IMR-90 (cell line): Measurements from ENCODE around the gene ZNF76. TPM values are rescaled to one million over a fixed set of nuclear protein-coding genes. Genes with fewer than 3 reads are reported as not detected.

ENCODE experiments used
- ATAC-seq: fragments of 200-7000 bp; cut with Tn5 transposase; 2 replicates; pipeline ENCODE4 v1.9.1; 2020; ENCODE audit warnings: low read depth, mild to moderate bottlenecking, moderate library complexity
- BruUV-seq: library from RNA; stranded (reverse); fragments of 400-500 nt; replicated peaks from 2 replicates; lab custom pipeline; 2021; lab: Mats Ljungman, UMichigan
- CTCF ChIA-PET: fragments of 300-600 bp; formaldehyde crosslinking; extraction: SDS; loops from one replicate; lab custom pipeline; 2021; ENCODE audit warnings: antibody characterized with exemption; lab: Yijun Ruan, JAX
- POLR2A ChIA-PET: fragments of 300-600 bp; sonication (Branson Sonifier 250); formaldehyde crosslinking; loops from one replicate; lab custom pipeline; 2022; ENCODE audit warnings: antibody characterized with exemption; ENCODE audit not compliant: unreplicated experiment; lab: Charles Lee
- DNase-seq: peaks from one replicate; pipeline ENCODE4 v3.0.0; 2013
- H2AFZ ChIP-seq: replicated peaks from 2 replicates; pipeline ENCODE3; 2013; ENCODE audit warnings: low read length, mild to moderate bottlenecking; ENCODE audit not compliant: poor library complexity
- H2AK5ac ChIP-seq: 2 replicates; pipeline ENCODE4 v1.6.1; 2013; ENCODE audit warnings: low read depth, low read length, inconsistent platforms
- H2AK9ac ChIP-seq: replicated peaks from 2 replicates; pipeline ENCODE3; 2013; ENCODE audit warnings: mild to moderate bottlenecking, low read depth, low read length, moderate library complexity; ENCODE audit not compliant: poor library complexity
- H2BK120ac ChIP-seq: 2 replicates; pipeline ENCODE4 v1.6.1; 2013; ENCODE audit warnings: low read depth, low read length, inconsistent platforms
- H2BK15ac ChIP-seq: 3 replicates; pipeline ENCODE4 v1.6.1; 2013; ENCODE audit warnings: low read depth, low read length, inconsistent platforms
- H2BK20ac ChIP-seq: 2 replicates; pipeline ENCODE4 v1.6.1; 2013; ENCODE audit warnings: low read depth, mild to moderate bottlenecking, inconsistent platforms, low read length, moderate library complexity
- H2BK5ac ChIP-seq: 2 replicates; pipeline ENCODE4 v1.6.1; 2013; ENCODE audit warnings: mild to moderate bottlenecking, low read depth, low read length, inconsistent platforms; ENCODE audit not compliant: poor library complexity, severe bottlenecking
- H3K14ac ChIP-seq: replicated peaks from 2 replicates; pipeline ENCODE4 v1.6.1; 2013; ENCODE audit warnings: low read depth, low read length, inconsistent platforms
- H3K18ac ChIP-seq: 2 replicates; pipeline ENCODE4 v1.6.1; 2013; ENCODE audit warnings: low read depth, low read length, control low read depth
- H3K23ac ChIP-seq: 2 replicates; pipeline ENCODE4 v1.6.1; 2013; ENCODE audit warnings: low read depth, low read length, inconsistent platforms
- H3K27ac ChIP-seq: 2 replicates; pipeline ENCODE4 v1.5.1; 2013; ENCODE audit warnings: mild to moderate bottlenecking, control low read depth, low read length; ENCODE audit not compliant: insufficient read depth
- H3K27me3 ChIP-seq: 2 replicates; pipeline ENCODE4 v1.6.1; 2013; ENCODE audit warnings: low read length; ENCODE audit not compliant: control insufficient read depth, insufficient read depth
- H3K36me3 ChIP-seq: 2 replicates; pipeline ENCODE4 v1.6.1; 2013; ENCODE audit warnings: low read length, mixed read lengths; ENCODE audit not compliant: control insufficient read depth, insufficient read depth
- H3K4ac ChIP-seq: 2 replicates; pipeline ENCODE4 v1.6.1; 2013; ENCODE audit warnings: low read depth, low read length, inconsistent platforms
- H3K4me1 ChIP-seq: 2 replicates; pipeline ENCODE4 v1.6.1; 2013; ENCODE audit warnings: low read length, mixed read lengths; ENCODE audit not compliant: control insufficient read depth, insufficient read depth
- H3K4me2 ChIP-seq: 2 replicates; pipeline ENCODE4 v1.6.1; 2013; ENCODE audit warnings: low read depth, mild to moderate bottlenecking, control low read depth, low read length, moderate library complexity
- H3K4me3 ChIP-seq: 2 replicates; pipeline ENCODE4 v1.5.1; 2013; ENCODE audit warnings: low read depth, mild to moderate bottlenecking, control low read depth, low read length, moderate library complexity; ENCODE audit not compliant: insufficient read depth
- H3K56ac ChIP-seq: 2 replicates; pipeline ENCODE4 v1.6.1; 2013; ENCODE audit warnings: low read length, inconsistent platforms; ENCODE audit not compliant: insufficient read depth; ENCODE audit errors: extremely low read depth
- H3K79me1 ChIP-seq, 2 experiments: 2 replicates each; pipeline ENCODE4 v1.6.1; 2013; ENCODE audit warnings: low read length in 2 of 2, inconsistent platforms in 1 of 2, low read depth in 1 of 2
- H3K9ac ChIP-seq: 2 replicates; pipeline ENCODE4 v1.6.1; 2013; ENCODE audit warnings: low read depth, low read length, control low read depth
- H3K9me1 ChIP-seq: 2 replicates; pipeline ENCODE4 v1.6.1; 2013; ENCODE audit warnings: low read length, inconsistent platforms; ENCODE audit not compliant: insufficient read depth
- H3K9me3 ChIP-seq: 2 replicates; pipeline ENCODE4 v1.6.1; 2013; ENCODE audit warnings: low read length; ENCODE audit not compliant: control insufficient read depth, insufficient read depth
- H4K20me1 ChIP-seq: 2 replicates; pipeline ENCODE4 v1.6.1; 2013; ENCODE audit warnings: low read length, inconsistent platforms; ENCODE audit not compliant: insufficient read depth
- H4K5ac ChIP-seq: 2 replicates; pipeline ENCODE4 v1.6.1; 2013; ENCODE audit warnings: mild to moderate bottlenecking, low read depth, low read length, control low read depth
- H4K8ac ChIP-seq, 2 experiments: 2 replicates each; pipeline ENCODE4 v1.6.1; 2013; ENCODE audit warnings: low read depth in 2 of 2, low read length in 2 of 2, control low read depth in 1 of 2, inconsistent platforms in 1 of 2
- H4K91ac ChIP-seq: 2 replicates; pipeline ENCODE4 v1.6.1; 2013; ENCODE audit warnings: low read depth, low read length, inconsistent platforms; ENCODE audit not compliant: insufficient read depth
- CHD1 ChIP-seq: IDR thresholded peaks from 2 replicates; pipeline ENCODE4 v1.6.1; 2012; ENCODE audit warnings: low read depth, low read length, improper control_type of control experiment
- FOS ChIP-seq: fragments of 150-350 bp; IDR thresholded peaks from 2 replicates; pipeline ENCODE4 v1.6.1; 2016; ENCODE audit warnings: low read depth, low read length
- MAFK ChIP-seq: IDR thresholded peaks from 2 replicates; pipeline ENCODE4 v1.6.1; 2012; ENCODE audit warnings: low read depth, low read length, improper control_type of control experiment
- MXI1 ChIP-seq: IDR thresholded peaks from 2 replicates; pipeline ENCODE4 v1.6.1; 2012; ENCODE audit warnings: low read depth, mild to moderate bottlenecking, low read length, moderate library complexity, borderline replicate concordance
- NFE2L2 ChIP-seq: fragments of 150-350 bp; IDR thresholded peaks from 2 replicates; pipeline ENCODE4 v1.6.1; 2016; ENCODE audit warnings: low read depth, mild to moderate bottlenecking, low read length
- POLR2A ChIP-seq: IDR thresholded peaks from 2 replicates; pipeline ENCODE4 v1.6.1; 2012; ENCODE audit warnings: mild to moderate bottlenecking, low read depth, low read length
- RAD21 ChIP-seq: IDR thresholded peaks from 2 replicates; pipeline ENCODE4 v1.6.1; 2012; ENCODE audit warnings: low read length, improper control_type of control experiment
- RCOR1 ChIP-seq: IDR thresholded peaks from 2 replicates; pipeline ENCODE4 v1.6.1; 2012; ENCODE audit warnings: mild to moderate bottlenecking, low read length, improper control_type of control experiment; ENCODE audit not compliant: insufficient replicate concordance
- SMC3 ChIP-seq: fragments of 150-350 bp; IDR thresholded peaks from 2 replicates; pipeline ENCODE4 v1.6.1; 2016; ENCODE audit warnings: low read depth, mild to moderate bottlenecking, antibody characterized with exemption, low read length, moderate library complexity
- WGBS, 2 experiments: methylation state at CpG; one replicate each; pipeline versions ENCODE4 v1.1.5 to v1.1.7; 2013; ENCODE audit warnings: missing lambda C conversion rate in 2 of 2; ENCODE audit not compliant: insufficient read length in 1 of 2; ENCODE audit errors: extremely low coverage in 2 of 2; 5-methylcytosine and 5-hydroxymethylcytosine counted together
- dilution Hi-C: fragments of 300-500 bp; cut with HindIII; formaldehyde crosslinking; loops from one replicate; pipeline ENCODE4 v1.14.3; 2018; ENCODE audit warnings: low sequenced_read_pairs; ENCODE audit not compliant: unreplicated experiment
- in situ Hi-C: fragments of 300-500 bp; cut with MboI; formaldehyde crosslinking; loops from 3 replicates; pipeline ENCODE4 v1.14.3; 2019; ENCODE audit warnings: low sequenced_read_pairs, inconsistent platforms, mixed read lengths
- intact Hi-C: fragments of 100-400 bp; cut with micrococcal nuclease; formaldehyde crosslinking; loops from 2 replicates; pipeline ENCODE4 v1.10.0; 2022
- polyA plus RNA-seq, 3 experiments: library from polyadenylated mRNA; depleted of rRNA; stranded (reverse); fragments of >200 nt; gene quantifications; 2 replicates each; pipeline ENCODE4 v1.2.3, GENCODE V29; 2012; ENCODE audit warnings: low replicate concordance in 1 of 3
- total RNA-seq: library from RNA; depleted of rRNA; stranded (reverse); fragments of >200 nt; gene quantifications from 2 replicates; pipeline ENCODE4 v1.2.3, GENCODE V29; 2012
- TF ChIP-seq, protein P1 (sequence below): conservative IDR thresholded peaks from 2 replicates; pipeline ENCODE4 v1.5.1; 2012; ENCODE audit warnings: mild to moderate bottlenecking, low read depth, low read length, improper control_type of control experiment
- TF ChIP-seq, protein P2 (sequence below): fragments of 150-350 bp; IDR thresholded peaks from 2 replicates; pipeline ENCODE4 v1.6.1; 2016; ENCODE audit warnings: low read depth, mild to moderate bottlenecking, low read length, moderate library complexity, borderline replicate concordance

The ZNF76 gene
- total and polyA plus RNA-seq, 2 of the 4 experiments (the other 2 are of a cell fraction), result 19.9 to 21.1 TPM

DNA sequence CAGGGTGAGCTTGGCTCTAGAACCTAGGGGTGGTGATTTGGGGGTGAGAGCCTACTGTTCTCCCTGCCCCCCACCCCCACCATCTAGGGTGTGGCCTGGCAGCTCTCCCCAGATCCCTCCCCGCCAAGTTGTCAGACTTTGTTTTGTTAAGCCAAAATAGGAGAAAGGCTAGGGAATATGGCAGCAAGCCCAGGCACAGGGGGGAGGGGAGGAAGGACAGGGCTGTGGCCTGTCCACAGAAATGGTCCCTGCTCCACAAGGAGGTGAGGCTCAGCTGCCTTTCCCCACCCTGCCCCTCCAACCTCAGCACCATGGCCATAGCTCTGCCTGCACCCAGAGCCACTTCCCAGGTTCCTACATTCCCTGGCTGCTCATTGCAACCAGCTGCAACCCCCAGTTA, 28.6 kb upstream of the ZNF76 start:
- peaks cover 20% of the 10 kb centered on the region for H3K36me3 ChIP-seq
- CTCF ChIA-PET, result interaction anchor here (0.8 kb wide), 1 partner anchor 11 kb away, joined by 3 read pairs; no protein-coding TSS in a partner anchor
- BruUV-seq, result no TSS peak

More for the DNA sequence above, 28.6 kb upstream of the ZNF76 start:
- WGBS, 2 experiments, result no CpG with 5 or more reads among the region's 1 CpG
- POLR2A ChIA-PET, result no interaction called here
- H3K27me3 ChIP-seq, result no peaks in the 10 kb centered on the region
- peak overlapping the region; percentile 26 for H2AK9ac ChIP-seq
- peak overlapping the region; percentile 46 for H3K4ac ChIP-seq
- no peak overlapping the region for H3K18ac ChIP-seq
- H4K91ac ChIP-seq, result peak overlapping the region; percentile 32; the same call in 1 of the 2 replicates
- no peak overlapping the region for H3K9ac ChIP-seq
- no peak overlapping the region for H3K23ac ChIP-seq
- peaks cover 9% of the 10 kb centered on the region for H3K9me1 ChIP-seq
- no peak overlapping the region for H3K56ac ChIP-seq
- H3K4me1 ChIP-seq, result peaks cover 7% of the 10 kb centered on the region
- in situ Hi-C loops, result no loop called here
- H4K8ac ChIP-seq, result peak overlapping the region in 1 of 2 experiments; percentile 39; a peak in 2 of 4 replicates
- no peak for TF ChIP-seq SMC3
- no peak for TF ChIP-seq NFE2L2
- TF ChIP-seq, protein P1, sequence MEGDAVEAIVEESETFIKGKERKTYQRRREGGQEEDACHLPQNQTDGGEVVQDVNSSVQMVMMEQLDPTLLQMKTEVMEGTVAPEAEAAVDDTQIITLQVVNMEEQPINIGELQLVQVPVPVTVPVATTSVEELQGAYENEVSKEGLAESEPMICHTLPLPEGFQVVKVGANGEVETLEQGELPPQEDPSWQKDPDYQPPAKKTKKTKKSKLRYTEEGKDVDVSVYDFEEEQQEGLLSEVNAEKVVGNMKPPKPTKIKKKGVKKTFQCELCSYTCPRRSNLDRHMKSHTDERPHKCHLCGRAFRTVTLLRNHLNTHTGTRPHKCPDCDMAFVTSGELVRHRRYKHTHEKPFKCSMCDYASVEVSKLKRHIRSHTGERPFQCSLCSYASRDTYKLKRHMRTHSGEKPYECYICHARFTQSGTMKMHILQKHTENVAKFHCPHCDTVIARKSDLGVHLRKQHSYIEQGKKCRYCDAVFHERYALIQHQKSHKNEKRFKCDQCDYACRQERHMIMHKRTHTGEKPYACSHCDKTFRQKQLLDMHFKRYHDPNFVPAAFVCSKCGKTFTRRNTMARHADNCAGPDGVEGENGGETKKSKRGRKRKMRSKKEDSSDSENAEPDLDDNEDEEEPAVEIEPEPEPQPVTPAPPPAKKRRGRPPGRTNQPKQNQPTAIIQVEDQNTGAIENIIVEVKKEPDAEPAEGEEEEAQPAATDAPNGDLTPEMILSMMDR, result no peak
- TF ChIP-seq MXI1, result no peak
- no peak for TF ChIP-seq RAD21
- no peak for TF ChIP-seq POLR2A
- TF ChIP-seq RCOR1, result no peak
- TF ChIP-seq MAFK, result no peak
- TF ChIP-seq CHD1, result no peak
- TF ChIP-seq, protein P2, sequence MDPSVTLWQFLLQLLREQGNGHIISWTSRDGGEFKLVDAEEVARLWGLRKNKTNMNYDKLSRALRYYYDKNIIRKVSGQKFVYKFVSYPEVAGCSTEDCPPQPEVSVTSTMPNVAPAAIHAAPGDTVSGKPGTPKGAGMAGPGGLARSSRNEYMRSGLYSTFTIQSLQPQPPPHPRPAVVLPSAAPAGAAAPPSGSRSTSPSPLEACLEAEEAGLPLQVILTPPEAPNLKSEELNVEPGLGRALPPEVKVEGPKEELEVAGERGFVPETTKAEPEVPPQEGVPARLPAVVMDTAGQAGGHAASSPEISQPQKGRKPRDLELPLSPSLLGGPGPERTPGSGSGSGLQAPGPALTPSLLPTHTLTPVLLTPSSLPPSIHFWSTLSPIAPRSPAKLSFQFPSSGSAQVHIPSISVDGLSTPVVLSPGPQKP, result no peak
- no peak for TF ChIP-seq FOS
- no peak overlapping the region for H2BK20ac ChIP-seq
- 0 out of 2 replicates have a peak overlapping the region, but pooled peaks have one; percentile 35 for H4K5ac ChIP-seq
- H2BK120ac ChIP-seq, result peak overlapping the region; percentile 59; the same call in 1 of the 2 replicates
- intact Hi-C loops, result no loop called here
- DNase-seq, result no peak
- H3K9me3 ChIP-seq, result peaks cover 6% of the 10 kb centered on the region
- ATAC-seq, result peak; percentile 57
- no peak overlapping the region for H2BK5ac ChIP-seq
- H4K20me1 ChIP-seq, result no peaks in the 10 kb centered on the region
- peak overlapping the region; percentile 32; the same call in 1 of the 2 replicates for H3K14ac ChIP-seq
- no peak overlapping the region for H2AFZ ChIP-seq
- dilution Hi-C loops, result no loop called here
- peaks cover 4 to 9% of the 10 kb centered on the region in 2 experiments; a peak in 3 of 4 replicates for H3K79me1 ChIP-seq
- H3K4me3 ChIP-seq, result no peak overlapping the region
- no peak overlapping the region for H3K27ac ChIP-seq
- H3K4me2 ChIP-seq, result no peak overlapping the region; the same call in 1 of the 2 replicates
- H2BK15ac ChIP-seq, result 0 out of 3 replicates have a peak overlapping the region, but pooled peaks have one; percentile 10
- H2AK5ac ChIP-seq, result peak overlapping the region; percentile 50; the same call in 1 of the 2 replicates
